Measurements from ENCODE around the gene HEY2. TPM values are rescaled to one million over a fixed set of nuclear protein-coding genes. Genes with fewer than 3 reads are reported as not detected.

HEY2 gene
- total and polyA plus RNA-seq, 11 donors: 19.9 to 50.9 (median 36.0) TPM

- Histone ChIP-seq H3K36me3 (no peaks in the 10 kb centered on the region), H3K4me1 (no peaks in the 10 kb centered on the region), H3K9me3 (no peaks in the 10 kb centered on the region), H3K27ac (no peak overlapping the region), H3K4me3 (no peak overlapping the region), H3K27me3 (no peaks in the 10 kb centered on the region)
- DNase-seq (no peak), ATAC-seq (no peak)
- TF ChIP-seq CTCF (IDR thresholded peaks at IDR 0.05) (no peak), POLR2A (IDR thresholded peaks at IDR 0.05) (no peak)
- WGBS, 4 donors: 86 to 91% (median 89%) methylated on average over 2 of the region's 2 CpGs
- intact Hi-C loops (cut with DNase I): no loop called here
Observed at GRCh38 chr6:125729983-125730382, 19.4 kb upstream of the HEY2 start.

GRCh38 chr6:125732398-125732797 lies 17.0 kb upstream of the HEY2 start:
- Histone ChIP-seq H3K27me3 (peaks cover 0 to 4% (median 0%) of the 10 kb centered on the region in 9 donors), H3K4me3 (no peak overlapping the region), H3K36me3 (no peaks in the 10 kb centered on the region), H3K27ac (no peak overlapping the region), H3K9me3 (no peaks in the 10 kb centered on the region), H3K4me1 (no peaks in the 10 kb centered on the region)
- ATAC-seq (no peak), DNase-seq (no peak)
- intact Hi-C loops (cut with DNase I): no loop called here
- no peak for TF ChIP-seq POLR2A (IDR thresholded peaks at IDR 0.05)
- no peak for TF ChIP-seq CTCF (IDR thresholded peaks at IDR 0.05)

DNA sequence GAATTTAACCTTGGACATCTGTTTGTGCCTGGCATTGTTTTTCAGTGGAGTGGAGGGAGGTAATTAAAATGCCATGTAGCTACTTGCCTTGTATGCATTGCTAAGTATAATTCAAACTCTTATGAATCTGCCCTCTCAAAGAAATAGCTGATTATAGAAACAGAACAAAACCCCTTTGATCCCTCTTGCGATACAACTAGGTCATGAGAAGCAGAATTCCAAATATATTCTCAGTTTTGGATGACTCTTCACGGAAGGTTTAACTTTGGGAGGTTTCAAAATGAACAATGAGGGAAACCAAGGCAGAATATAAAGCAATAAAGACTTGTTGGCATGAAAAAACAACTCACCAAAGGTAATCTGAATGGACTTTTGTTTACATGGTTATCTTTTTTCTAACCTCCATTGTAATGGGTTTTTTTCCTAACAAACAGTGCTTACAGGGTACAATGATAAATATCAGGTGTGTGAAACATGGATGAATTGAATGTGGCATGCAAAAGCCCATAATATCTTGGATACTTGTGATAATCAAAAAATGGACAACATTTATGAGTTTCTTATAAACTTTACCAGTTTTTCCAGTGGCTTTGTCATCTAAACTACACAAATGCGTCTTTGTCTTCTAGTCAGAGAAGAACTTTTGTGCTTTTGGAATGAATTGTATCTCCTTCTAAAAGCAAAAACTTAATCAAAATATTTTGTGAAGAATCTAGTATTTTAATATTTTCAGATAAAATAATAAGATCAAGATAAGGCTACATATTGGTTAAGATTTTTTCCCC lies 15.7 kb upstream of the HEY2 start:
- 85 to 96% (median 91%) methylated on average over 3 of the region's 3 CpGs for WGBS, 4 donors
- Histone ChIP-seq H3K4me3 (no peak overlapping the region), H3K36me3 (no peaks in the 10 kb centered on the region), H3K27me3 (peaks cover 0 to 4% (median 0%) of the 10 kb centered on the region in 9 donors), H3K4me1 (no peaks in the 10 kb centered on the region), H3K9me3 (no peaks in the 10 kb centered on the region), H3K27ac (no peak overlapping the region)
- intact Hi-C loops (cut with DNase I): no loop called here
- DNase-seq (no peak), ATAC-seq (no peak)
- TF ChIP-seq CTCF (IDR thresholded peaks at IDR 0.05) (no peak), POLR2A (IDR thresholded peaks at IDR 0.05) (no peak)

GRCh38 chr6:125738276-125738675 lies 11.2 kb upstream of the HEY2 start:
- Histone ChIP-seq H3K9me3 (no peaks in the 10 kb centered on the region), H3K27me3 (peaks cover 0 to 10% (median 0%) of the 10 kb centered on the region in 9 donors), H3K36me3 (no peaks in the 10 kb centered on the region), H3K4me1 (peaks cover 0 to 22% (median 0%) of the 10 kb centered on the region in 12 donors), H3K4me3 (no peak overlapping the region), H3K27ac (no peak overlapping the region)
- TF ChIP-seq POLR2A (IDR thresholded peaks at IDR 0.05): no peak
- TF ChIP-seq CTCF (IDR thresholded peaks at IDR 0.05): no peak
- ATAC-seq (no peak), DNase-seq (no peak)
- intact Hi-C loops (cut with DNase I): no loop called here
